ENCODE data around the gene FOXO4. TPM values are rescaled to one million over a fixed set of nuclear protein-coding genes. Genes with fewer than 3 reads are reported as not detected.
A peak's percentile ranks its signal among the peaks of the same experiment; 100 is the strongest.

The FOXO4 gene
- polyA plus RNA-seq, 1 donor from 2014 or later = 2.4 TPM

DNA sequence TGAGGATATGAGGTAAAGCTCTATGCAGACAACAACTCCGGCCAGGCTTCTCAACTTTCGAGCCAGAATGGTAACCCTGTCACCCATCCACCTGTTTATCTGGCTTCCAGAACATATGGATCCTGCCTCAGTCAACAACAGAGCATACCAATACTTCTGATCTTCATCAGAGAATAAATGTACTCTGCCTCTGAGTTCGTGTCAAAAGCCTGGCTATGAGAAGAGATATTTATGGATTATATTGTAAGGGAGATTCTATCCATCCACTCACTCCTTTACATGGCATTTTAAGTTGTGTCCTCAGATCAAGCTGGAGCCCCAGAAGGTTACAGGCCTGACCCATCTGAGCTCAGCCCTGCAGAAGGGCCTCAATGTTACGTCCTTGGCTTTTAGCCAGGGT, 9.8 kb upstream of the FOXO4 start:
- no peaks in the 10 kb centered on the region for H3K9me3 Mint-ChIP-seq
- no peak overlapping the region for H3K4me3 Mint-ChIP-seq
- no peaks in the 10 kb centered on the region for H3K36me3 Mint-ChIP-seq
- no peaks in the 10 kb centered on the region for H3K4me1 Mint-ChIP-seq
- H3K27ac Mint-ChIP-seq = no peak overlapping the region
- H3K27me3 Mint-ChIP-seq = no peaks in the 10 kb centered on the region

DNA sequence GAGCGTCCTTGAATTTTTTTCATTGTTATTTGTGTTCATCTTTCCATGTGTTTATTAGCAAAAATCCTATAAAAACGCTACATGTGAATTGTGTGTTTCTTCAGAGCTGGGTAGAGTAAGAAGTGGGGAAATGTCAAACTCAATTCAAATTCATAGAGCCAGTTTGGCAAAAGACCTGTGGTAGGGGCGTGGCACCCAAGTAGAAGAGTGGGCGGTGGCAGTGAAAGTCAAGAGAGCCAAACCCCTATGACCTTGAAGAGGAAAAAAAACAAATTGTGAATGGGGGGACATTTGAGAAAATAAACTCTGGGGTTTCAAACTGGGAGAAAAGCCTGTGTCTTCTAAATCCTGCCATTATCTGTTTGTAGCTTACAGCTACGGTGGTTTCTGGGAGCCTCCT, 4.4 kb upstream of the FOXO4 start:
- no peak overlapping the region for H3K27ac Mint-ChIP-seq
- peaks cover 0 to 5% (median 4%) of the 10 kb centered on the region in 3 donors for H3K4me1 Mint-ChIP-seq
- H3K4me3 Mint-ChIP-seq = no peak overlapping the region
- no peaks in the 10 kb centered on the region for H3K36me3 Mint-ChIP-seq
- peaks cover 0 to 1% (median 0%) of the 10 kb centered on the region in 3 donors for H3K9me3 Mint-ChIP-seq
- no peaks in the 10 kb centered on the region for H3K27me3 Mint-ChIP-seq

DNA sequence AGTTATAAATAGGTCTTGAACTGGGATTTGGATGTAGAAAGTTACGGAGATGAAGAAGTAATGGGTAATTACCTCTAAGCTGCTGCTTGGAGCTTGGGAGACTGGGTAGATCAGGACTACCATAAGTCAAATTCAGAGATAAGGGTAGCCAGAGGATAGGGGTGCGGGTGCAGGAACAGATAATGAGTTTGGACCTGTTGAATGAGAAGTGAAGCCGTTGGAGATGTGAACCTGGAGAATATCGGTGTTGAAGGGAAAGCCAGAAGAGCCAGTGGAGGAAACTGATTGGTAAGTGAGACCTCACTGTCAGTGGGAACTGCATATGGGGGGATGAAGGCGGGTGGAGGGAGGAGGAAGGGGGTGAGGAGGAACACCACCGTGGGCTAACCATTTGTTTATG, 618 bp upstream of the FOXO4 start:
- Mint-ChIP-seq H3K9me3 (peaks cover 0 to 1% (median 0%) of the 10 kb centered on the region in 3 donors), H3K4me3 (peak overlapping the region; percentile 89 to 98 (median 94)), H3K4me1 (peaks cover 4 to 18% (median 11%) of the 10 kb centered on the region in 3 donors), H3K27ac (peak overlapping the region; percentile 11 to 86 (median 64)), H3K36me3 (no peaks in the 10 kb centered on the region), H3K27me3 (no peaks in the 10 kb centered on the region)

DNA sequence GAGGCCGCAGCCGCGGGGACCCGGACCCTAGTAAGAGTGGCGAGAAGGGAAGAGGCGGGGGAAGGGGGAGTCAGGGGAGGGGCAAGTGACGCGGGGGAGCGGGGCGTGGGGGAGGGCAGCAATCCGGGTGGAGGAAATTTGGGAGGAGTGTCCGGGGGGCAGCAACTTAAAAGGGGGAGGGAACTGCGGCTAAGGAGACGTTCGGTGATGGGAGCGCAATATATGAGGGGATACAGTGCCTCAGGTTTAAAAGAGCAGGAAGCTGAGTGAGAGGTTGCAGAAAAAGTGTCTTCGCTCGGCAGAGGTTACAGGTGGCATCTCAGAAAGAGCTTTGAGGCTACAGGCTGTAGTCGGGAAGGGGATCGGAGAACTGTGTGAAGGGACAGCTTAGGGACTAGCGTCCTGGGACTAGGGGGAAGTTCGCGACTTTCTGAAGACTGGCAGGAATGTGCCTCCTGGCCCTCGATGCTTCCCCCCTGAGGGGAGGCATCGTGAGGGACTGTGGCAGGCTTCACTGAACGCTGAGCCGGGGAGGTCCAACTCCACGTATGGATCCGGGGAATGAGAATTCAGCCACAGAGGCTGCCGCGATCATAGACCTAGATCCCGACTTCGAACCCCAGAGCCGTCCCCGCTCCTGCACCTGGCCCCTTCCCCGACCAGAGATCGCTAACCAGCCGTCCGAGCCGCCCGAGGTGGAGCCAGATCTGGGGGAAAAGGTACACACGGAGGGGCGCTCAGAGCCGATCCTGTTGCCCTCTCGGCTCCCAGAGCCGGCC, 519 bp downstream of the FOXO4 start:
- Mint-ChIP-seq H3K4me1 (peaks cover 7 to 18% (median 11%) of the 10 kb centered on the region in 3 donors), H3K27me3 (no peaks in the 10 kb centered on the region), H3K4me3 (peak overlapping the region; percentile 89 to 98 (median 94))

DNA sequence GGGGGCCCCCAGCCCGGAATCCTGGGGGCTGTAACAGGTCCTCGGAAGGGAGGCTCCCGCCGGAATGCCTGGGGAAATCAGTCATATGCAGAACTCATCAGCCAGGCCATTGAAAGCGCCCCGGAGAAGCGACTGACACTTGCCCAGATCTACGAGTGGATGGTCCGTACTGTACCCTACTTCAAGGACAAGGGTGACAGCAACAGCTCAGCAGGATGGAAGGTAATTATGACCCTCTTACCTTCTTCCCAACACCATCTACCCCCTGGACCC, 1.0 kb downstream of the FOXO4 start:
- Mint-ChIP-seq H3K4me3 (peak overlapping the region; percentile 89 to 98 (median 94)), H3K4me1 (peaks cover 9 to 19% (median 11%) of the 10 kb centered on the region in 3 donors), H3K27ac (no peak overlapping the region), H3K27me3 (no peaks in the 10 kb centered on the region), H3K36me3 (no peaks in the 10 kb centered on the region), H3K9me3 (no peaks in the 10 kb centered on the region)

More for the DNA sequence above, 519 bp downstream of the FOXO4 start:
- peaks cover 0 to 1% (median 0%) of the 10 kb centered on the region in 3 donors for H3K9me3 Mint-ChIP-seq
- no peaks in the 10 kb centered on the region for H3K36me3 Mint-ChIP-seq
- peak overlapping the region; percentile 46 to 86 (median 64) for H3K27ac Mint-ChIP-seq

DNA sequence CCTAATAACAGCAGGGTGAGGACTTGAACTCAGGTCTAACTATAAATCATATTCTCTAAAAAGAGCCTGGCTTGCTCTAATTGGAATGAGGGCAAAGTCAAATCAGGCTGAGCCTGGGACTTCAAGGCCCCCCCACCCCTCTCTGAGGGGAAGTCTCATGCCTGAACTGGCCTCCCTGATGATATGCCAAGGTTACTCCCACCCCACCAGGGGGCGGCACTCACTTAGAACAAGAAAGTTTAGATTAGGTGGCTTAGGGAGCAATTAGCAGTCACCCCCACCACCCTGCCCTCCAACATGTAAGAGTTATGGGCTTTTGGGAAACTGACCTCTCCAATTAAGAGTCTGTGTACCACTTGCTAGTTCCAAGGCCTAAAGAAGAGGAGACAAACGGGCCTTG, 2.7 kb downstream of the FOXO4 start:
- H3K27ac Mint-ChIP-seq = peak overlapping the region in 2 of 3 donors; percentile 73 to 95
- no peaks in the 10 kb centered on the region for H3K27me3 Mint-ChIP-seq
- no peaks in the 10 kb centered on the region for H3K9me3 Mint-ChIP-seq
- peak overlapping the region in 3 of 4 donors; percentile 2 to 84 (median 83) for H3K4me3 Mint-ChIP-seq
- no peaks in the 10 kb centered on the region for H3K36me3 Mint-ChIP-seq
- H3K4me1 Mint-ChIP-seq = peaks cover 10 to 25% (median 16%) of the 10 kb centered on the region in 3 donors

DNA sequence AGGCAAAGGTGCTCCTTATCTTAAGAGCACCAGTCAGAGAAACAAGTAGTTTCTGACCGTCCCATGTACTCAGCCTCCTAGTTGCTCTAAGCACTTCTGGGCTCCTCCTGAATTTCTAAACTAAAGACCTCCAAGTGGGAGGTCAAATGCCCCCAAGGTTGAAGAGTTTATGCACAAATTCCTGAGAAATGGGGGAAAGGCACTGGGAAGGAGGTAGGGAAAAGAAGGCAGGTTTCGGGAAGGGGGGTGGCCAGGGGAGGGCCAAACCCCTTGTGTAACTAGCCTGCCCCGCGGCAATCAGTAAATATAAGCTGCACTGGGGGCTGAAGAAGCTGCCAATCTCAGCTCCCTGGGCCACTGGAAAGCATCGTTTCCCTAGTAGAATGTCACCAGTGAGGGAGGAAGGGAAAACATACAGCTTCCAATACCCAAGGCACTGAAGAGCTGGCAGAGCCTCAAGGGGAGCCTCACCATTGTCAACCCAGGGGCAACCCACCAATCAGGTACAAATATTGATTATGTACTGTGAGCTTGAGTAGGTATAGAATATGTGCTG, 3.4 kb downstream of the FOXO4 start:
- H3K36me3 Mint-ChIP-seq = no peaks in the 10 kb centered on the region
- peak overlapping the region in 1 of 4 donors; percentile 83 for H3K4me3 Mint-ChIP-seq
- H3K27ac Mint-ChIP-seq = peak overlapping the region in 2 of 3 donors; percentile 9 to 95
- H3K9me3 Mint-ChIP-seq = no peaks in the 10 kb centered on the region
- H3K4me1 Mint-ChIP-seq = peaks cover 16 to 29% (median 22%) of the 10 kb centered on the region in 3 donors
- peaks cover 3% of the 10 kb centered on the region for H3K27me3 Mint-ChIP-seq

DNA sequence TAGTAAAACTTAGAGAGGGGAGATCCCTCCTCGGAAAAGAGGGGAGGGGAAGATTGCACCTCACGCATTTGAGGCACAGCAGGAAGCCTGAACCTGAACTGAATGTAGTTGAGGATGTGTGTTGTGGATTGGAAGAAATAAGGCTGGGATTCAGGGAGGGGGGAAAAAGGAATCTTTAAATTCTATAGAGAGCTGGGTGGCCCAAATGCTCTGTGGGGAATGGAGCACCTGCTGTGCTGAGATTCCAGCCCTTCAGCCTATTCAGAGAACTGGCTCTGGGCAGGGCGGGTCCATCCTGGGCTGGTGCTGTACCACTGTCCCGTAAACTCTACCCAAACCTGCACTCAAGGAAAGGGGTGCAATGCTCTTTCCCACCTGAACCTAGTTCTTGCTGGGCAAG, 4.1 kb downstream of the FOXO4 start:
- Mint-ChIP-seq H3K4me1 (peaks cover 19 to 35% (median 25%) of the 10 kb centered on the region in 3 donors), H3K36me3 (no peaks in the 10 kb centered on the region), H3K27ac (no peak overlapping the region), H3K4me3 (no peak overlapping the region), H3K9me3 (no peaks in the 10 kb centered on the region), H3K27me3 (peaks cover 3% of the 10 kb centered on the region)

DNA sequence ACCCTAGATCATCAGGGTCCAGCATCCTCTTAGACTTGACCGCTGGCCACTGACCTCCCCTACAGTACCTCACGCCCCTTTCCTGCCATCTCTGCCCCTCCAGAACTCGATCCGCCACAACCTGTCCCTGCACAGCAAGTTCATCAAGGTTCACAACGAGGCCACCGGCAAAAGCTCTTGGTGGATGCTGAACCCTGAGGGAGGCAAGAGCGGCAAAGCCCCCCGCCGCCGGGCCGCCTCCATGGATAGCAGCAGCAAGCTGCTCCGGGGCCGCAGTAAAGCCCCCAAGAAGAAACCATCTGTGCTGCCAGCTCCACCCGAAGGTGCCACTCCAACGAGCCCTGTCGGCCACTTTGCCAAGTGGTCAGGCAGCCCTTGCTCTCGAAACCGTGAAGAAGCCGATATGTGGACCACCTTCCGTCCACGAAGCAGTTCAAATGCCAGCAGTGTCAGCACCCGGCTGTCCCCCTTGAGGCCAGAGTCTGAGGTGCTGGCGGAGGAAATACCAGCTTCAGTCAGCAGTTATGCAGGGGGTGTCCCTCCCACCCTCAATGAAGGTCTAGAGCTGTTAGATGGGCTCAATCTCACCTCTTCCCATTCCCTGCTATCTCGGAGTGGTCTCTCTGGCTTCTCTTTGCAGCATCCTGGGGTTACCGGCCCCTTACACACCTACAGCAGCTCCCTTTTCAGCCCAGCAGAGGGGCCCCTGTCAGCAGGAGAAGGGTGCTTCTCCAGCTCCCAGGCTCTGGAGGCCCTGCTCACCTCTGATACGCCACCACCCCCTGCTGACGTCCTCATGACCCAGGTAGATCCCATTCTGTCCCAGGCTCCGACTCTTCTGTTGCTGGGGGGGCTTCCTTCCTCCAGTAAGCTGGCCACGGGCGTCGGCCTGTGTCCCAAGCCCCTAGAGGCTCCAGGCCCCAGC, 5.2 kb downstream of the FOXO4 start:
- H3K9me3 Mint-ChIP-seq = no peaks in the 10 kb centered on the region
- peak overlapping the region in 2 of 3 donors; percentile 80 to 95 for H3K27ac Mint-ChIP-seq
- peak overlapping the region in 1 of 4 donors; percentile 28 for H3K4me3 Mint-ChIP-seq
- H3K27me3 Mint-ChIP-seq = peaks cover 3% of the 10 kb centered on the region
- H3K4me1 Mint-ChIP-seq = peaks cover 26 to 36% (median 31%) of the 10 kb centered on the region in 3 donors
- no peaks in the 10 kb centered on the region for H3K36me3 Mint-ChIP-seq

DNA sequence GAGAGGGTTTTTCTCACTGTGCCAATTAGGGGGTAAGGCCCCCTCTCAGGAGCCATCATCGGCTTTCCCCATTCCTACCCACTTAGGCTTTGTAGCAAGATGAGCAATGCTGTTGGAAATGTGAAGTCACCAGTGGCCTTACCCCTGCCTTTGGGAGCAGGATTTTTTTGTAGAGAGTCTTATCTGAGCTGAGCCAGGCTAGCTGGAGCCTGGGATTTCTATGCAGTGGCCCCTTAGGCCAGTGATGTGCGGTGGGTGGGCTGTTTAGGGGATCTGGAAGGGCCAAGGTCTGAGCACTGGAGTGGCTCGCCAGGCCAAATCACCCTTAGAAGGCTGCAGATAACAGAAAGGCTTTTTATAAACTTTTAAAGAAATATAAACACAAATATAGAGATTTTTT, 6.6 kb downstream of the FOXO4 start:
- peaks cover 5% of the 10 kb centered on the region for H3K27me3 Mint-ChIP-seq
- H3K36me3 Mint-ChIP-seq = peaks cover 3% of the 10 kb centered on the region
- H3K4me1 Mint-ChIP-seq = peaks cover 27 to 42% (median 29%) of the 10 kb centered on the region in 3 donors
- H3K27ac Mint-ChIP-seq = peak overlapping the region; percentile 72 to 95 (median 80)
- no peaks in the 10 kb centered on the region for H3K9me3 Mint-ChIP-seq
- H3K4me3 Mint-ChIP-seq = peak overlapping the region in 1 of 4 donors; percentile 36

DNA sequence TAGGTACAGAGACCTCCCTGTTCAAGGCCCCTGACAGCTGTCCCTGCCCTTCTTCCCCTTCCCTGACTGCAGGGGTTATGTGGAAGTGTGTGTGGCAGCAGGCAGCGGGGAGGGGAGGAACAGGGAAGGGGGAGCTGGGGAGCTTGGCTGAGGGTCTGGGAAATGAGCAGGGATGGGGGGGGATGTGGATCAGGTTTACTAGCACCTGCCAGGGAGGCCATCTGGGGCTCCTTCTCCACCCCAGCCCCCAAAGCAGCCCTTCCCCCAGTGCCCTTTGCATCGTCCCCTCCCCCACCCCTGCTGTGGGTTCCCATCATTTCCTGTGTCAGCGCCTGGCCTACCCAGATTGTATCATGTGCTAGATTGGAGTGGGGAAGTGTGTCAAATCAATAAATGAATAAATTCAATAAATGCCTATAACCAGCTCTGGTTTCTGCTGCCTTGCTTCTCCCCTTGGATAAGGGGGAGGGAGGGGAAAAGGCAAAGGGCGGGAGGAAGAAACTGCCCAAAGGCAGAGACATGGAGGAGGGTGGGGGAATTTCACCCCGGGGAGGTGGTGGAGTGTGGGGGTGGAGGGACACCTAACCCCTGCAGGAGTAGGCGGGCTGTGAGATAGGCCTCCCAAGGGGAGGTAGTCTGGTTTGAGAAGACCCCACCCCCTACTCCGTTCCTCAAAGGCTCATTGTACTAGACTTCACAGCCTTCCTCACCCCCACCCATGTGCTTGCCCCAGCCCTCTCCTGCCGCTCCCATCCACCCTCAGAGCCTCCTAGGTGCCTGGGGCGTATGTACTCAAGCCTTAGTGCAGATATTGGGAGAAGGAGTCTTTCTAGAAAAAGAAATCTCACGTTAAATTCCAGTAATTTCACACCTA, 7.7 kb downstream of the FOXO4 start:
- Mint-ChIP-seq H3K36me3 (peaks cover 3% of the 10 kb centered on the region), H3K4me3 (peak overlapping the region in 3 of 4 donors; percentile 51 to 82 (median 60)), H3K27ac (peak overlapping the region; percentile 80 to 96 (median 94)), H3K9me3 (no peaks in the 10 kb centered on the region), H3K27me3 (peaks cover 7% of the 10 kb centered on the region), H3K4me1 (peaks cover 26 to 44% (median 29%) of the 10 kb centered on the region in 3 donors)

DNA sequence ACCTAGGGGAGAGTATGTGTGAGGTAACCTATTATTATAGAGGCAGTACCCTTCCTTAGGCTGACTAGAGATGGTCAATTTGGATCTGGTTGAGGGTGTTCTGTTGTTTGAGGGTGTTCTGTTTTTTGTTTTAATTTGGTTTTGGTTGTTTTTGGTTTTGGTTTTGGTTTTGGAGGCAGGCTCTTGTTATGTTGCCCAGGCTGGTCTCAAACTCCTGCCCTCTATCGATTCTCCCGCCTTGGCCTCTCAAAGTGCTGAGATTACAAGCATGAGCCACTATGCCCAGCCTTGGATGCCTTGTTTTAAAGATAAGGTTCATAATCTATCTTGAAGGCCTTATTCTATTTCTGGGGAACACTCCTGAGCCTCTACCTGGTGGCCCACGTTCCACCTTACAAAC, 10.0 kb downstream of the FOXO4 start:
- peak overlapping the region in 3 of 4 donors; percentile 36 to 72 (median 60) for H3K4me3 Mint-ChIP-seq
- H3K27me3 Mint-ChIP-seq = peaks cover 10% of the 10 kb centered on the region
- H3K4me1 Mint-ChIP-seq = peaks cover 27 to 44% (median 33%) of the 10 kb centered on the region in 3 donors
- H3K27ac Mint-ChIP-seq = peak overlapping the region; percentile 25 to 71 (median 59)
- H3K9me3 Mint-ChIP-seq = no peaks in the 10 kb centered on the region
- peaks cover 6% of the 10 kb centered on the region for H3K36me3 Mint-ChIP-seq

DNA sequence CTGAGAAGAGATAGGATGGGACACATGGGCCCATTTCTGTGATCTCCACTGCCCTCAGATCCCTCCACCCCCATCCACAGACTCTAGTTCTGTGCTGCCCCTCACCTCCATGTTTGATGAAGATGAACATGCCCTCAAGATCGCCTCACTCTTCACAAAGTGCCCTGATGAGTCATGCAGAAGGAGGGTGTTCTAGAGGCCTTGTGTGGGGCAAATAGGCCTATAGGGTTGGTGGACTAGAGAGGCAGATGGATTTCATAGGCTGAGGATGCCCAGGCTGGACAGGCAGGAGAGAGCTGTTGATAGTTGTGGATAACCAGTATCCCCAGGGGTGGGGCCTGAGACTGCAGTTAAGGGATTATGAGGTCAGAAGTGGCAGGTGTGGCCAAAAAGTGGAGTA, 10.8 kb downstream of the FOXO4 start, which contains the start of gene CXorf65:
Gene CXorf65, minus strand, starts transcription at position 314 of the 400 bp plus-strand sequence. Its CDS starts 184 bp downstream, at position 130.
- H3K36me3 Mint-ChIP-seq = peaks cover 6% of the 10 kb centered on the region
- H3K4me3 Mint-ChIP-seq = peak within 1 kb of the TSS in 3 of 4 donors; percentile 72 to 83 (median 83)
- no peaks in the 10 kb centered on the region for H3K9me3 Mint-ChIP-seq
- peak within 1 kb of the TSS; percentile 43 to 99 (median 86) for H3K27ac Mint-ChIP-seq
- H3K4me1 Mint-ChIP-seq = peaks cover 27 to 44% (median 32%) of the 10 kb centered on the region in 3 donors
- peaks cover 10% of the 10 kb centered on the region for H3K27me3 Mint-ChIP-seq

DNA sequence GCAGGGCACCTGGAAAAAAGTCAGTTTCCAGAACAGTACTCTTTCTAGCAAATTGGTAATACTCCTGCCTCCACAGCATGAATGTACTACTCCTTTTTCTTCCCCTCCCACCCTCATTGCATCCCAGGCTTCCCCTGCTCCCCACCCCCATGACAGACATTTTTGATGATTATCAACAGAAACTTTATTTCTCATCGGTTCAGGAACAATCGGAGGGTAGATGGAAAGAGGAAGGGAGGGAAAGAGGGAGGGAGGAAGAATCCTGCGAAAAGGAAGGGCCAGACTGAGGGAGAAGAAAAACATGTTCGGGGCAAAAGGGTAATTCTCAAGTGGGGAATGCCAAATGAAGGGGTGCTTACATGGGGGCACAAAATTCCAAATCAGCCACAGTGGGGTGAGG, 11.6 kb downstream of the FOXO4 start:
- peaks cover 6% of the 10 kb centered on the region for H3K36me3 Mint-ChIP-seq
- H3K9me3 Mint-ChIP-seq = no peaks in the 10 kb centered on the region
- peaks cover 28 to 44% (median 33%) of the 10 kb centered on the region in 3 donors for H3K4me1 Mint-ChIP-seq
- peak overlapping the region in 2 of 4 donors; percentile 63 to 83 for H3K4me3 Mint-ChIP-seq
- H3K27me3 Mint-ChIP-seq = peaks cover 10% of the 10 kb centered on the region
- H3K27ac Mint-ChIP-seq = peak overlapping the region; percentile 43 to 99 (median 86)
